Hematopoietic multipotent progenitor cell treated with erythropoietin and hydrocortisone succinate and interleukin-3 and kit ligand, for 17 days (in vitro differentiated cells): ENCODE measurements around the gene KCNJ9.
"Not testable (repeated sequence)": the region's sequence is repeated elsewhere in the genome, so short reads cannot be mapped to it uniquely, and the experiment has no call there.

Experiments used
- DNase-seq: peaks from one replicate; pipeline ENCODE4 v3.0.0-alpha.2; 2015; ENCODE audit warnings: low spot score

Gene KCNJ9

DNA sequence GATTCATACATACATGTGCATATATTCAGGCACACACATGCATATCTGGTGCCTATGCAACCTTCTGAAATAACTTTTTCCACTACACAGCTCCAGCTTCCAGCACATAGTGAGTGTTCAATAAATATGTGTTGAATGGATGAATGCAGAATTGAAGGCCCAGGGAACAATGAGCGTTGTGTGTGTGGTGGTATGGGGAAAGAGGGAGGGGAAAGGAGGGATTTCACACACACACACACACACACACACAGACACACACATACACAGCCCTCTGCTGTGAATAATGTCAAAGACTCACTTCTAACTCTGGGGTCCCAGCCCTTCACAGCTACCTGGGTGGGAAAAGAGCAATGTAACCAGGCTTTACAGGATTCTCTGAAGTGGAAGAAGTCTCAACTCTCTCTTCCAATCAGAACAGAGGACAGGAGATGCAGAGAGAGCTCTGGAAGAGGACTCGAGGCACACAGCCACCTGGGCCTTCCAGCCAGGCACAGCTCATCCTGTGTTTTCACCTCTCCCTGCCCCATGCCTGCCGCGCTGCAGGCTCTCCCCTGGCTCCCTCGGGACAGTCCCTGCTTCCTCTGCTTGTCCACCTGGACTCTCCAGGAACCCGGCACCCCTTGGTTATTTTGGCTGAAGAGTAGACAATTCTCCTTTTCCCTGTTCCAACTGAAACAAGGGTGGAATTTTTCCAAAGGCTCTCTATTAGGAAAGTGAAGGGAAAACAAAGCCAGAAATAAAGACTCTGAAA, 22.5 kb downstream of the KCNJ9 start:
- no peak for DNase-seq

DNA sequence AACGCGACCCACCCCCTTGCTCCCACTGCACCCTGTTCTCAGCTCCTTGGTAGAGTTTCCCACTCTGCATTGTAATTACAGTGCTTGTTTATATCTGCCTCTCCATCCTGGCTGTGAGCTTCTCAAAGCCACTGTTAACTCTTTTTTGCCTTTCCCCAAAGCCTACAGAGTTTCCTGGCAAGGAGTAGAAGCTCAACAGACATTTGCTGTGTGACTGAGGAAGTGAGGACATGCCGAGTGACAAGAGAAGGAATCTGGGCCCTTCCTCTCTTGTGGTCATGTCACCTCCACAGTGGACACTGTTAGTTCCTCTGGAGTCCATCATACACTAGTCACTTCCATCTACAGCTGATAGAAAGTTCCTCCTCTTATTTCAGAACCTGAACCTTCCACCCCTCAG, 23.1 kb downstream of the KCNJ9 start:
- no peak for DNase-seq

DNA sequence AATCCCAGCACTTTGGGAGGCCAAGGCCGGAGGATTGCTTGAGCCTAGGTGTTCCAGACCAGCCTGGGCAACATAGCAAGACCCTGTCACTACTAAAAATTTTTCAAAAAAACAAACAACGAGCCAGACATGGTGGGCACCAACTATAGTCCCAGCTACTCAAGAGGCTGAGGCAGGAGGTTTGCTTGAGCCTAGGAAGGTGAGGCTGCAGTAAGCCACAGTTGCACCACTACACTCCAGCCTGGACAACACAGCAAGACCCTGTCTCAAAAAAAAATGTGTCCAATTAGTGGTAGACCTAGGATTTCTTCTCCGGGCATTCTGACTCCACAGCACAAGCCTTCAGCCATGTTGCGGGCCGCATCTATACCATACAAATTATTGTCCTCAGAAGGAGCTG, 23.8 kb downstream of the KCNJ9 start:
- no peak for DNase-seq

DNA sequence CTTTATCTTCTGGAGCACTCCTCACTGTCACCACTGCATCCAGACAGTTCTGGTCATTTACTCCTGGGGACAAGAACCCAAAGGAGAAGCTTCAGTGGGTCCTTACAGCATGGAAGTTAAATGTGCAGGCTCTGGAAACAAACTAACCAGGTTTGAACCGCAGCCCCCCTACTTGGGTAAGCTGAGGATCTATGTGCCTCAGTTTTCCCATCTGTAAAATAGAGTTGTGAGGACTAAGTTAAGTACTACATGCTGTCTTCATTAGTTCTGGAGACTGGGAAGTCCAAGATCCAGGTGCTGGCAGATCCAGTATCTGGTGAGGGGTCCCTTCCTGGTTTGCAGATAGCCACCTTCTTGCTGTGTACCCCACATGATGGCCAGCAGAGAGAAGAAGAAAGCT, 26.2 kb downstream of the KCNJ9 start:
- DNase-seq = no peak

DNA sequence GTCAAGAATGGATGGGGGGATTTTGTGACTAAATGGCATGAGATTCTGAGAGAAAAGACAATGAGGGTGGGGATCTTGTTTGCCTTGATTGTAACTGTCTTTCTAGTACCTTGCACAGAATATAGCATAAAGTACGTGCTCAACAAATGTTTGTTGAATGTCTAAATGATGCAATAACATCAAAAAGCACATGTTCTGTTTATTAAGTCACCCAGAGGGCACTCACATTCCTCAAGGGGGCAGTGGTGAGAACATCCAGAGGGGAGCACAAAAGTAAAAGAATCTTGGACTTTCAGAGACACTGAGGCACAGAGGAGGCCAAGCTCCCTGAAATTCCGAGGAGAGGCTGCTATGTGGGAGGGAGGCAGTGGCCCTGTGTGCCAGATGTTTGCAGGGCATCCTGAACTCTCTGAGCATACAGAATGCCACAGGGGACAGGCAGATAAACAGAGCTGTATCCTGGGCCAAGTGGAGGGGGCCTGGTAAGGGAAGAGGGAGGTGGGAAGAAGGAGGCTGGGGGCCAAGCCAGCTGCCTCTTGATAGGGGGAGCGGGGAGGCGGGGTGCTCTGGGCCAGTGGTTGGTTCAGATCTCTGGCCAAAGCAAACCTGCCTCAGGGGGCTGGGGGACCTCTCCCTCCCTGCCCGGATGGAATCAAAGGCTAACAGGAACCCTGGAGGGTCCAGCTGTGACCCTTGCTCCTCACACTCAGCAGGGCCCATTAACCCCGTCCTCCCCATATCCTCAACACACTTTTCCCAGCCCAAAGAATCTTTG, 27.7 kb downstream of the KCNJ9 start:
- DNase-seq = peak; percentile 21

DNA sequence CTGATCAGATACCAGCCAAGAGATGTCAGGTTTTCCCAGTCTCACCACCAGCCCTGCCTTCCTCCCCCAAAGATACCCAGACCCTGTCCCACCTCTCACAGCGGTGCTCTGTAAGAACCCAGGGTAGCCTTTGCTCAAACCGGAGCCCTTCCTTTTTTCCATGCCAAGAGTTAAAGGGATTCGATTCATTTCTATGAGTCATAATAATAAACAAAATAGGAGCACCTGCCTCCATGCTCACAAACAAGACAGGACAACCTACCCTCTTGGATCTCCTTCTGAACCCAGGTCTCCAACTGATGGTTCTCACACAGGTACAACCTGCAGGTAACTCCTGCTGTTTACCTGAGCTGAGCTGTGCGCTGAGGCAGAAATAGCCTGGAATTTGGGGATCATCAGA, 28.3 kb downstream of the KCNJ9 start:
- no peak for DNase-seq

DNA sequence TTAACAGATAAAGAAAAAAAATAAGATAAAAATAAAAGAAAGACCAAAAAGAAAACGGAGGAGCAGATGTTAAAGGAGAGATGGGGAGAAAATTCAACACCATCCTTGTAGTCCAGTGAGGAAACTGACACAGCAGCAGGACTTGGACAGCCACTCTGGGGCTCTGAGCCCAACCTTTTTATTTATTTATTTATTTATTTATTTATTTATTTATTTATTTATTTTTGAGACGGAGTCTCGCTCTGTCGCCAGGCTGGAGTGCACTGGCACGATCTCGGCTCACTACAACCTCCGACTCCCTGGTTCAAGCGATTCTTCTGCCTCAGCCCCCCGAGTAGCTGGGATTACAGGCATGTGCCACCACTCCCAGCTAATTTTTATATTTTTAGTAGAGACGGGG, 30.1 kb downstream of the KCNJ9 start:
- DNase-seq = not testable (repeated sequence)

DNA sequence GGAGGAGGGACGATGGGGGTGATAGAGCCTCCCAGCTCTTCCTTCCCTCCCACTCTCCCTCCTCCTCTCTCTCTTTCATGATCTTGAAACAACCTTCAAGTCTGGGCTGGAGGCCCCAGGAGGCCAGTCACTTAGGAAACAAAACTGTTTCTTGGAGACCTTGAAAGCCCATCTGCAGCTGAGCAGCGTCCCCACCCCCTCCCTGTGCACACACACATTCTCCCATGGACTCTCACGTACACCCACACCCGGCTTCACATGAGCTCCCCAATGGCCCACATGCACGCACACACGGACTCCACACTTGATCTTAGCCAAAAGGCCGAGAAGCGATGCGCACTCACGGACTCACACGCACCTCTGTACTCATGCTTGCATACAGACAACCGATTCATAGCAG, 31.0 kb downstream of the KCNJ9 start:
- DNase-seq = no peak

DNA sequence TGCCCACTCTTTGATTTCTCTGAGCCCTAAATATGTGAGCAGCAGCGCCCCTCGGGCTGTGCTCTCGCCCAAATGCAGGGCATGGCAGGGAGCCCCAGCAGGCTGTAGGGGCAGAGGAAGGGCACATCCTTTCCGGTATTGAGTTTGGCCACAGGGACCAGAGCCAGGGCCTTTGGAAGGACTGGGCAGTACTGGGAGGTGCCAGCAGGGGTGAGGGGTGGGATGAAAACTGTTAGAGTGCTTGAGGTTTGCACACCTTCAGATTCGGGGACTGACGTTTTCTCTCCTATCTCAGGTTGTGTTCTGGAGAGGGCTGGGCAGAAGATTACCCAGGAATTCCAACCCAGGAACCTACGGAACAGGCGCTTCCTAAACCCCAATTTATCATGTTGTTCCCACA, 32.1 kb downstream of the KCNJ9 start:
- DNase-seq = no peak

DNA sequence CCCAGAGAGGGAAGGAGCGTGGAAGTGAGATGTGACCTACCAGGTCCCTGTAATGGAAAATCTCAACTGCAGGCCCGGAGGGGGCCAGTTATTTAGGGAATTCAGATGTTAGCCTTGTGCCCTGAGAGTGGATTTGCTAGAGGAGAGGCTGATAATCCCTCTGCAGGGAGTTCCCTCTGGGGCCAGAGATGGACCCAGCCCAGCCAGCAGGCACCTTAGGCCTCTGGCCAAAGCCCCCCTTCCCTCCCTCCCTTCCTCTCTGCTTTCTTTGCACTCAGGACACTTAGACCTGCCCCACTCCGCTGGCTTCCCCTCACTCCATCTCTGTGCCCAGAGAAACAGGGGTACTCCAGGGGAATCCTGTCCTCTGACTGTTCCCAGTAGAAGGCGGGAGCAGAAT, 32.7 kb downstream of the KCNJ9 start:
- DNase-seq = no peak

DNA sequence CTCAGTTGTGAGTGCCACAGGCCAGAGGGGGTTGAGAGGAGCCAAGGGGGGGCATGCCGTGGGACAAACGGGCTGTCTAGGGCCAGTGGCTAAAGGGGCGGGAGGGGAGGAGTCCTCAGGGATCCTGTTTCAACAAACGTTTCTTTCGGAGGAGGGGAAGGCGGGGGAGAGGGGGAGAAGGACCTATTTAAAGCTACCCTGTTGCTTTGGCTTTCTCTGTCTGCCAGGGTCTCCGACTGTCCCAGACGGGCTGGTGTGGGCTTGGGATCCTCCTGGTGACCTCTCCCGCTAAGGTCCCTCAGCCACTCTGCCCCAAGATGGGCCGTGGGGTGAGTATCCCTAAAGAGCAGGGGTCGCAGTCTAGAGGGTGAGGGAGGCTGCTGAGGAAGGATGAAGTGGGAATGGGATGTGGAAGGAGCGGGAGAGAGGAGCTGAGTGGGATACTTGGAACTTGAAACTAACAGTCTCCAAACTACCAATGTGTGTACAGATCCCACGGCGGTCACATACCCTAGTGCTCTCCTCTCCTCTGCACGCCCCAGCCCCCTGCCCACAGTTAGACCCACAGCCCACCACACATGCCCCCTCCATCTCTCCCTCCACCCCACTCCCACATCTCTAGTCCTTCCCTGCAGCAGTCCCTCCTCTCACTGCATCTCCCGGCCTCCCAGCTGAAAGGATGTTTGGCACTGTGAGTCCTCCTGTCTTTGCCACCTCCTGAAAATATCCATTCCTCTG, 34.4 kb downstream of the KCNJ9 start, which contains the start of gene ATP1A2:
TSS of gene ATP1A2 (plus strand) at position 215 of the 738 bp plus-strand sequence. CDS start at position 318, 103 bp downstream.
- DNase-seq = no peak

DNA sequence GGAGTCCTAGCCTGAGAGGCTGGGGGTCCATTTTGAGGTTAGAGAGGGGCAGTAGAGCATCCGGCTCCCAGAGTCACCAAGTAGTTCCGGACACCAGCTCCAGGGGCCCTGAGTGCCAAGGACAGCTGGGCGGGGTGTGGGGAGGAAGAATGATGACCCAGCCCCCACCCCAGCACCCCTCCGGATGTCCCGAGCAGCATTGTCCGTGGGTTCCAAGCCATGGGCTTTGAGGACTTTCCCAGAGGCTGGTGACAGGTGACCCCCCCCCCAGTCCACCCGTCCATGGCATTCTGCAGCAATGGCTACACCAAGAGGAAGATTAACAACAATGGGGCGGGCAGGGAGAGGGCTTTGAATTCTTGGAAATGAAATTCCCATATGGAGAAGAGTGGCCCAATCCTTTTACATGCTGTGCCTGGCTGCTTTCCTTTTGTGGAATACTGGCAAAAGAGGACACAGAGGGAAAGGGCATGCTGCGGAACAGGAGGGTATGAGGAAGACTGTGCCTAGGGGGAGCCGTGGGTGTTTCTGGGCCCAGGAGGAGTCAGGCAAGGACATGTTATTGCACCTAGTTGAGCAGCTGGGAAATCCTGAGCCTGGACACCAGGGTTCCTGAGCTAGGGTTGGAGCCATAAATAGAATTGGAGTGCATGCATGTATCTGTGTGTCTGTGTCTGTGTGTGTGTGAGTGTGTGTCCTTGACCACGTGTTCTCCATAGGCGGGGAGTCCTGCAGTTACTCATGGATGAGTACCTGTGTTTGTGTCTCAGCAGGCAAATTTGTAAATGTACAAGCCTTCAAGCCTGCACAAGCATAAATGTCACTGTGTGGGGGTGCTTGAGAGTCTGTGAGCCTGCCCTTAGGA, 35.2 kb downstream of the KCNJ9 start:
- DNase-seq = no peak

DNA sequence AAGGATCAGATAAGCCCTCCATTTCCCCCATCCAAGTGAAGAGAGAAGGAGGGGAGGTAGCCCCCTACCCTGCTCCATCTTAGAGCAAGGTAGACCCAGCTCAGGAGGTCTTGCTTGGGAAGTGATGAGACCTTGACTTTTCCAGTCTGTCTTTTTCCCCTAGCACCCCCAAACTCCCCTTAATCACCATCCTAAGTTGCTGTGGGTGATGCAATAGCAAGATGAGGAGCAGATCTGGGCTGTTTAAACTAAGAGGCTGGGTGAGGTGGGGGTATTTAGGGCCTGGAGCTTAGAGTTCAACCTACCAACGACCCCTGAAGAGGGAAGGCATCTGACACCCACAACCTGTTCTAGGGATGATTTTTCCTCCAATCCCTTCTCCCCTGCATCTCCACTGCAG, 36.0 kb downstream of the KCNJ9 start:
- no peak for DNase-seq

DNA sequence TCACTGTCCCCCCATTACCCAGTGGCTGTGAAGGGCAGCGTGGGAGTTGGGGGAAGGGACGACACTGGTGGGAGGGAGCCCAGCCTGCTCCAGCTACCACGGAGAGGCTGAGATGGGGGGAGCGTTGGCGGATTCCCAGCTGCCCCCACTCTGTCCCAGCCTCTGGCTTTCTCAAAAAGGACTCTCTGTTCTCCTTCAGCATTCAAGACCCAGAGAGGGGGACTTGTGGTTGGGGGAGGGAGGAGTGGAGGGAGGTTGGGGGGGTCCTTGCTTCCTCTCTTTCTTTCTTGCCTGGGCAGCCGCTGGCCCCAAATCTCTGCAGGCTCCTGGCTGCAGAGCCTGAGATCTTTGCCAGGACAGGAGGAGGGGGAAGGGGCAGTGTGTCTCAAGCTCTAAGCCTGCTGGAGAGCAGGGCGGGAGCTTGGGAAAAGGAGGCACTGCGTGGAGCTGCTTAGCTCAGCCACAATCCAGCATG, 36.4 kb downstream of the KCNJ9 start:
- DNase-seq = no peak

DNA sequence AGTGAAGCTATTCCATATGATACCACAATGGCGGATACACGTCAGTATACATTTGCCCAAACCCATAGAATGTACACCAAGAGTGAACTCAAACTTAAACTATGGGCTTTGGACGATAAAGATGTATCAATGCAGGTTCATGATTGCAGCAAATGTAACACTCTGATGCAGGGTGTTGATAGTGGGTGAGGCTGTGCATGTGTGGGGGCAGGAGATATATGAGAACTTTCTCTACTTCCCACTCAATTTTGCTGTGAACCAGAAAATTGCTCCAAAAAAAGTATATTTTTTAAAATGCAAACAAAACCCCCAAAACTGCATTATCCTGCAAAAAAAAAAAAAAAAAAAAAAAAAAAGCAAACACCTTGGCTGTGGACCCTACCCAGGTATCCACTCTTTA, 37.6 kb downstream of the KCNJ9 start:
- DNase-seq = no peak

DNA sequence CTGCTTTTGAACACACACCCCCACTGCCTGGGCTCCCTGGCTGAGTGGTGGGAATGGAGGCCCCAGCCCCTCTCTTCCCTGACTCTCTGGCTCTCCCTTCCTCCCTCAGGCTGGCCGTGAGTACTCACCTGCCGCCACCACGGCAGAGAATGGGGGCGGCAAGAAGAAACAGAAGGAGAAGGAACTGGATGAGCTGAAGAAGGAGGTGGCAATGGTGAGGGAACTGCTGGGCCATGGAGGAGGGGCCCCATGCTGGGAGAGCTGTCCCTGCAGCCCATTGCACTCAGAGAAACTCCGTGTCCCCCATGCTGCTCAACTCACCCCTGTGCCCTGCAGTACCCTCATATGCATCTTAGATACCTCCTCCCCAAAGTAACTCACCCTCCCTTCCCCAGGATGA, 39.5 kb downstream of the KCNJ9 start:
- no peak for DNase-seq

DNA sequence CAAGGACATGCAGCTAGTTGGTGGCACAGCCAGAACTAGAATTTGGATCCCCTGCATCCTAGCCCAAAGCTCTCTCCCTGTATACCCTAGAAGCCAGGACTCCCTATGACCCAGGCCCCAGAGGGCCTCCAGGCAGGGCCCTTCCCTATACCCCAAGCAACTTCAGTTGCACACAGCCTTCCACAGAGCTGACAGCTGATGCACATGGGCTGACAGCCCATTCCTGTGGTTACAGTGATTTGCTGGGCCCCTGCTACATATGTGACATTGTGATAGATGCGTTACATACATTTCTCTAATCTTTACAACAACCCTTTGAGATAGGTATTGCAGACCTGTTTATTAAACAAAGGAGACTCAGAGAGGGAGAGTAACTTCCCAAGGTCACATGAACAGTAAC, 40.0 kb downstream of the KCNJ9 start:
- no peak for DNase-seq

DNA sequence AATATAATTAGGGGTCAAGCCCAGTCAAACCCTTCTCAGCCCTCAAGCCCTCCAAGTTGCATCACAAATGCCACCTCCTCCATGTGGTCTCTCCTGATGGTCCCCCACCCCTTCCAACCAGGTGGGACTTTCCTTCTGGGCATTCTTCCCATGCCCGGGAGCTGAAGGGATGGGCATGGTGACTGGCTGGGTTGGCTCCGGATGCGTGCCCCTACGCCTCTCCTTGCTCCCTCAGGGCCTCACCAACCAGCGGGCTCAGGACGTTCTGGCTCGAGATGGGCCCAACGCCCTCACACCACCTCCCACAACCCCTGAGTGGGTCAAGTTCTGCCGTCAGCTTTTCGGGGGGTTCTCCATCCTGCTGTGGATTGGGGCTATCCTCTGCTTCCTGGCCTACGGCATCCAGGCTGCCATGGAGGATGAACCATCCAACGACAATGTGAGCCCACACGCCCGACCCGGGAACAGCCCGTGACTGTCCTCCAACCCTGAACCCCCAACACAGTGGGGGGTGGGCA, 41.7 kb downstream of the KCNJ9 start:
- DNase-seq = no peak

DNA sequence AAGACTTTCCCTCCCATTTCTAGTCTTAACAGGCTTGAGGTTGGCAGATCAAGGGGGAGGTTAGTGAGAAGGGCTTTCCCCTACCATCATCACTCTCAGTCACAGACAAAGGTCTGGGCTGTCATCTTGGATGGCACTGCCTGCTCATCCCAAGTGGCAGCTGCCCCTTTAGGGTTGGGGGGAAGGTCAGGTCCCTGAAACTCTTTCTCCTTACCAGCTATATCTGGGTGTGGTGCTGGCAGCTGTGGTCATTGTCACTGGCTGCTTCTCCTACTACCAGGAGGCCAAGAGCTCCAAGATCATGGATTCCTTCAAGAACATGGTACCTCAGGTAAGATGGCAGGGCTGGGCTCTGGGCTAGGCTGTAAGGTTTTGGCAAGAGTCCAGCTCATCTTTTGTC, 42.4 kb downstream of the KCNJ9 start:
- DNase-seq = no peak

DNA sequence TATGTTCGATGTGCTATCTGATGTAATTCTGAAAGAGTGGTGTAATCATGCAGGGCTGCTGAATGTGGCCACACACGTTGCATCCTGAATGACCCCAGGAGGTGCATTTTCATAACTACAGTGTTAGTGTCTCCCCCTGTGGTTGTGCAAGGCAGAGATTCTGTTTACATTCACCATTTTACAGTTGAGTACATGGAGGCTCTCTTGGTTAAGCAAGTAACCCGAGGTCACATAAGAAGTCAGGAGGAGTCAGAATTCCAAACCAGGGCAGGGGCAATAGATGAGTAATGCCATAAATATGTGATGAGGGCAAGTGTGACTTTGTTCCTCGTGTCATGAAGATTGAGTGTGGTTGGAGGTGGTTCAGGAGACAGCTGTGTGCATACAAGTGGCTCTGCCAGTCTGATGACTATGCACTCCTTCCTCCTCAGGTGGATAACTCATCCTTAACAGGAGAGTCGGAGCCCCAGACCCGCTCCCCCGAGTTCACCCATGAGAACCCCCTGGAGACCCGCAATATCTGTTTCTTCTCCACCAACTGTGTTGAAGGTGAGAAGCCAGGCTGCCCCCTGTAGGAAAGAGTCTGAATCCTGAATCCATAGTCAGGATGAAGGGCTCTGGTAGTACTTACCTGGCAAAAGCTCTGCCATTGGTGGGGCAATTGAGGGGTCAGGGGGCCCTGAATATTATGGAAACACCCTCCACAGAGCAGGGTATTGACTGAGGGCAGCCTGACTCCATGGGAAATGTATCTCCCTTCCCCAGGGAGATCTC, 43.6 kb downstream of the KCNJ9 start:
- DNase-seq = no peak

DNA sequence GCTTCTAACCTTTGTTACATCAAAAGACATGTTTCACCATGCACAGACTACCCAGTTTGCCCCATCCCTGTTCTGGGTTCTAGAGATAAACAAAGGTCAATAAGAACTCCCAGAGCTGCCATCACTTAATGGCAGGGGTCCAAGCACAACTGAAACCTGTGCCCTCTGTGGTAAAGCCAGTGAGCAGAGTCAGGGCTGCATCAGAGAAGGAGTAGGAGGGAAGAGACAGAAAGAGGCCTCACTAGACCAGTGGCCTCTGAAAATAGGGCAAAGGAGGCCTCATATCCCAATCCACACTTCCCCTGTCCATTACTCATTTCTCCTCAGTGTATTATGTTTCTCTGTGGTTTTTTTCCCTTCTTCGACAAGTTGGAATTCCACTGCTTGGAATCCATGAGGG, 44.4 kb downstream of the KCNJ9 start:
- DNase-seq = no peak
